ENCODE results near the gene FASTKD2. TPM values are rescaled to one million over a fixed set of nuclear protein-coding genes. Genes with fewer than 3 reads are reported as not detected.
"Not testable (repeated sequence)": the region's sequence is repeated elsewhere in the genome, so short reads cannot be mapped to it uniquely, and the experiment has no call there.

Gene FASTKD2
- total RNA-seq, 1 experiment from 2014 or later, result 56.5 TPM

GRCh38 chr2:206802654-206803514, 37.5 kb downstream of the FASTKD2 start:
- no peaks in the 10 kb centered on the region for H3K27me3 ChIP-seq (ENCODE audit: control insufficient read depth, insufficient read depth, low read length)
- H3K36me3 ChIP-seq (replicated peaks; ENCODE audit: control insufficient read depth, insufficient read depth, low read length), result peaks cover 10% of the 10 kb centered on the region
- H3K4me3 ChIP-seq (ENCODE audit: insufficient read depth, low read depth, low read length), result no peak overlapping the region
- DNase-seq, result no peak

DNA sequence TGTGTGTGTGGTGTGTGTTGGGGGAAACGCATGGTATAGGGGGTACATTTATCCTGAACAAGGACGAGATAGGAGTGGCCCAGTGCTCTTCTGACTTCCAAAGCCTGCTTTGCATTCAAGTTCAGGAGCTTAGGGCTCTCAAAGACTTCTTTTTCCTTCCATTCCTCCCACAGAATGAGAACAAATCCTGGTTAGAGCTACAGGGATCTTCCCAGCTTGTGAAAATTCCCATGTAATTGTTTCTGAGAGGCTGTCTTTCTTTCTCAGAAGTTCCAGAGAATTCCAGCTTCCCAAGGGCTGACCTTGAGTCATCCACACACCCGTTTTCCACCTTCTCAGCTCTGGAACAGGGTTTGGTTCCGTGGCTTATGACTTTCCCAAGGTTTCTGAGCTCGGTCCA, 38.9 kb downstream of the FASTKD2 start:
- Histone ChIP-seq H3K4me3 (ENCODE audit: insufficient read depth, low read depth, low read length) (no peak overlapping the region), H3K36me3 (replicated peaks; ENCODE audit: control insufficient read depth, insufficient read depth, low read length) (peaks cover 11% of the 10 kb centered on the region), H3K27me3 (ENCODE audit: control insufficient read depth, insufficient read depth, low read length) (no peaks in the 10 kb centered on the region)
- no peak for DNase-seq

DNA sequence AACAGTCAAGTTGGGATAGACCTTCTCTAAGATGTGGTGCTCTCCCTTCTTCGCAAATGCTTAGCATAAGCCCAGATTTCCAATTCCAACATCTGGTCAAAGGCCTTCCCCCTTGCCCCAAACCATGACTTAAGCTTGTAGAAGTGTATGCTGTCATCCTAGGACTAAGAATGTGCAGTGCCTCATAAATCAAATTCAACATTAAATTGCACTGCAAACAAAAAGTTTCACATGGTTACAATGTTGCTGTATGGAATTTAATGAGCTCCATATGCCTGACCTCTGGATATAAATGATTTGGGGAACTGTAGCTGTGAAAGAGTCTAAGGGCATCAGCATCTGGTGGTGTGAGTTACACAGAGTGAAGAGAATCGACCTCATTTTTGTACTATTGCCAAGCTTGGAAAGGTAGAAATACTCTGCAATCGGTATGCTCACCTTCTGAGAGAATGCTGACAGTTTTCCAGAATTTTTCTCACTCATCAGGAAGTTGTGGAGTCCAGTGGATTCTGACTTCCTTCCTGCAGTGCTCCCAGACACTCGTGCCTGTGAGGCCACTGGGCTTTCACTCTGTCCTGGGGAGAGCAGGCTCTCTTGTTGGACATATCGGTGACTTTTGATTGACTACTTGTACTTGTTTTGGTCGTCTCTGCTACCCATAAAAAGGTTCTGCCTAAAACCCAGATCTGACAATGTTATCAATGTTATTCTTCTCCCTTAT, 40.6 kb downstream of the FASTKD2 start:
- Histone ChIP-seq H3K36me3 (replicated peaks; ENCODE audit: control insufficient read depth, insufficient read depth, low read length) (peaks cover 13% of the 10 kb centered on the region), H3K4me3 (ENCODE audit: insufficient read depth, low read depth, low read length) (no peak overlapping the region), H3K27me3 (ENCODE audit: control insufficient read depth, insufficient read depth, low read length) (no peaks in the 10 kb centered on the region)
- DNase-seq, result no peak

DNA sequence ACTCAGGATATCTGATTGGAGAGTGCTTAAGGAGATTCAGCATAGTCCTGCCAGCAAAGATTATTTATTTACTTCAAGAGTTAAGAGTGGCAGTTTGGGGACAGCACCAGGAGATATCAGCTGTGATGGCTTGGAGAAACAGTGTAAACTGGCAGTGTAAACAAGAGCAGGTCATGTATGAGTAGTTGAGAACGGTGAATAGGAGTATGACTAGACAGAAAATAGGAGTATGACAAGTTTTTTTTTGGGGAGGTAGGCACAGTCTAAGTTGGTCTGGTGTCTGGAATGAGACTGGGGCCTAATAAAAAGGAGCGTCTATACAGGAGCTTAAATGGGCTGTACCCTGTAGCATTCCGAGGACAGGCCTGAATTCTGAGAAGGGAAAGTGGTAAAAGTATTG, 42.2 kb downstream of the FASTKD2 start:
- not testable (repeated sequence) for H3K27me3 ChIP-seq (ENCODE audit: control insufficient read depth, insufficient read depth, low read length); DNase-seq; H3K4me3 ChIP-seq (ENCODE audit: insufficient read depth, low read depth, low read length)
- peaks cover 13% of the 10 kb centered on the region for H3K36me3 ChIP-seq (replicated peaks; ENCODE audit: control insufficient read depth, insufficient read depth, low read length)

DNA sequence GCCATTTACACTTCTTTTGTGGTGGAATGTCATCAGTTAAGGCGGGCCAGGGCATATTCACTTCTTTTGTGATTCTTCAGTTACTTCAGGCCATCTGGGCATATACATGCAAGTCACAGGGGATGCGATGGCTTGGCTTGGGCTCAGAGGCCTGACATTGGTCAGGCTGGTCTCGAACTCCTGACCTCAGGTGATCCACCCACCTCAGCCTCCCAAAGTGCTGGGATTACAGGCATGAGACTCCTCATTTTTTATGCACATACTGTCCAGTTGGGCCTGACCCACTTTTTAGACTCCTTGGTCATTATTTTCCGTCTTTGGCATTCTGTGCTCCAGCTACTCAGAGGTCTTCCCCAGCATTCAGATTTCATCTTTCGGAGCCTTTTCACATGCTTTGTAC, 47.1 kb downstream of the FASTKD2 start:
- not testable (repeated sequence) for DNase-seq; H3K36me3 ChIP-seq (replicated peaks; ENCODE audit: control insufficient read depth, insufficient read depth, low read length); H3K4me3 ChIP-seq (ENCODE audit: insufficient read depth, low read depth, low read length); H3K27me3 ChIP-seq (ENCODE audit: control insufficient read depth, insufficient read depth, low read length)

DNA sequence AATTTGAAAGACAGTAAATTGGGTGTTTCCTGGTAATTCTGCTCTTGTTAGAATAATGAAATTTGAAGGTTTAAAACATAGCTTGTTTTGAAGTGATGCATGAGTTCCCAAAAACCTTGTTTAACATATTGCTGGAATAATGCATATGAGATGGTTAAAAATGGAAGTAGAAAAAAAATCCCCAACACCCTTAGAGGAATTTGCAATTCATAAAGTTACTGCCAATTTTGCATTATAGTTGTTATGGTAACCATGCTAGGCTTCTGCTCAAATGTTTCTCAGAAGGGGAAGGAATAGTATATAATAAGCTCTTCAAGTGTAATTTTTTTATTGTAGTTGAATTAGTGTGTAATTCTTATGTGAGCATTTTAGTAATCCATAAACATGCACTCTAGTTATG, 49.1 kb downstream of the FASTKD2 start:
- peaks cover 1% of the 10 kb centered on the region; the same call in 1 of the 2 replicates for H3K36me3 ChIP-seq (replicated peaks; ENCODE audit: control insufficient read depth, insufficient read depth, low read length)
- no peaks in the 10 kb centered on the region for H3K27me3 ChIP-seq (ENCODE audit: control insufficient read depth, insufficient read depth, low read length)
- no peak for DNase-seq
- H3K4me3 ChIP-seq (ENCODE audit: insufficient read depth, low read depth, low read length), result no peak overlapping the region

DNA sequence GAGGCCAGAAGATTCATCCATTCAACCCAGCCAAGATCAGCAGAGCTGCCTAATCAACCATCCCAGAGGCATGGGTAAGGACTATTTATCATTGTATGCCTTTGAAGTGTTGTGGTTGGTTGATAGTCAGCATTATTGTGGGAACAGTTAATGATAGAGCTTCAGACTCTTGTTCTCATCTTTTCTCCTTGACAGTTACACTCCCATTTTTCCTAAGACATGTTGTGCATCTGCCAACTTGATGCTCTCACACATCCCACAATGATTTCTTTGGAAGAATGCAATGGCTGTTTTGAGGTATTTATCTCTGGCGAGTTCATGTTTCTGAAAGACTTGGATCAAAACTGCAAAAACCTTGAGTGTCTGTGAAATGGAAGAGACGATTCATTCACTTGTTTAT, 55.4 kb downstream of the FASTKD2 start:
- no peak overlapping the region for H3K4me3 ChIP-seq (ENCODE audit: insufficient read depth, low read depth, low read length)
- H3K36me3 ChIP-seq (replicated peaks; ENCODE audit: control insufficient read depth, insufficient read depth, low read length), result no peaks in the 10 kb centered on the region
- no peak for DNase-seq
- H3K27me3 ChIP-seq (ENCODE audit: control insufficient read depth, insufficient read depth, low read length), result no peaks in the 10 kb centered on the region

- Histone ChIP-seq H3K4me3 (ENCODE audit: insufficient read depth, low read depth, low read length) (no peak overlapping the region), H3K36me3 (replicated peaks; ENCODE audit: control insufficient read depth, insufficient read depth, low read length) (no peaks in the 10 kb centered on the region), H3K27me3 (ENCODE audit: control insufficient read depth, insufficient read depth, low read length) (no peaks in the 10 kb centered on the region)
- no peak for DNase-seq
Measured at GRCh38 chr2:206823178-206823577, 57.8 kb downstream of the FASTKD2 start.

DNA sequence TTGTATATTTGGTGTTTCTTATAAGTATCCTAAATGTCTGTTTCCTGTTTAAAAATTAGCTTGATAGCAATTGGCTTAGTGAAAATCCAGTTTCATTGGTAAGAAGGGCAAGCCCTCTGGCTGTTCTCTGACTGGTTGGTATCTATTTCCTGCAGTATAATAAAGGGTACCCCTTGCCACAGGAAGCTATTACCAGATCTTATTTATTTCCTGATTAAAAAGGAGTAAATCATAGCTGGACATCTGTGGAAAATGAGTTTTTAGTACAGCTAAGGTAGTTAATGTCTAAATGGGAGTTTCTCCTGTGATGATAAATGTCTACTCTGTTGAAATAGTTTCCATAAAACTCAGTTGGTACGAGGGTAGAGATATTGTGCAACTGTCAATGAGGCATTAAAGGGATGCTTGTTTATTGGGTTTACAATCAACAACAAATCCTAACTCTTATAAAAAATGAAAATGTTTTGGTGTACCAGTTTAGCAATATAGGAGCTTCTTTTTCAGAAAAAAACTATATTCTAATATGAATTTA, 58.7 kb downstream of the FASTKD2 start:
- no peak for DNase-seq
- H3K36me3 ChIP-seq (replicated peaks; ENCODE audit: control insufficient read depth, insufficient read depth, low read length), result no peaks in the 10 kb centered on the region

DNA sequence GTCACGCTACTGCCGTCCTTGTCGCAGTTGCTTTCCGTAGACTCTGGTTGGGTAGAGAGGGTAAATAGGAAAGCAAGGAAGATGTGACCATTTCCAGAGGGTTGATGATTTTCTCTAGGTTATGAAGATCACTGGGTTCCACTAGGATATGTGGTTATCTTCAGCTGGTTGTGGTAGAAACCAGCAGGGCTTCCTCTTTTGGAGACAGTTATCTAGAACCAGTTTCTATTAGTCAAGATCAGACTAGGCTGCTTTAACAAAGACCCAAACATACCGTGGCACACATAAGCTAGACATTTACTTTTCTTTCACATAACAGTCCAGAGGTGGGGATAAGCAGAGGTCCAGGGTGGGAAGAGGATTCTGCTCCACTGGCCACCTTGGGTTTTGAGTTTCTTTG, 59.6 kb downstream of the FASTKD2 start:
- no peak for DNase-seq
- no peaks in the 10 kb centered on the region for H3K36me3 ChIP-seq (replicated peaks; ENCODE audit: control insufficient read depth, insufficient read depth, low read length)
- no peaks in the 10 kb centered on the region for H3K27me3 ChIP-seq (ENCODE audit: control insufficient read depth, insufficient read depth, low read length)
- H3K4me3 ChIP-seq (ENCODE audit: insufficient read depth, low read depth, low read length), result no peak overlapping the region

More for the DNA sequence above, 58.7 kb downstream of the FASTKD2 start:
- Histone ChIP-seq H3K27me3 (ENCODE audit: control insufficient read depth, insufficient read depth, low read length) (no peaks in the 10 kb centered on the region), H3K4me3 (ENCODE audit: insufficient read depth, low read depth, low read length) (no peak overlapping the region)

DNA sequence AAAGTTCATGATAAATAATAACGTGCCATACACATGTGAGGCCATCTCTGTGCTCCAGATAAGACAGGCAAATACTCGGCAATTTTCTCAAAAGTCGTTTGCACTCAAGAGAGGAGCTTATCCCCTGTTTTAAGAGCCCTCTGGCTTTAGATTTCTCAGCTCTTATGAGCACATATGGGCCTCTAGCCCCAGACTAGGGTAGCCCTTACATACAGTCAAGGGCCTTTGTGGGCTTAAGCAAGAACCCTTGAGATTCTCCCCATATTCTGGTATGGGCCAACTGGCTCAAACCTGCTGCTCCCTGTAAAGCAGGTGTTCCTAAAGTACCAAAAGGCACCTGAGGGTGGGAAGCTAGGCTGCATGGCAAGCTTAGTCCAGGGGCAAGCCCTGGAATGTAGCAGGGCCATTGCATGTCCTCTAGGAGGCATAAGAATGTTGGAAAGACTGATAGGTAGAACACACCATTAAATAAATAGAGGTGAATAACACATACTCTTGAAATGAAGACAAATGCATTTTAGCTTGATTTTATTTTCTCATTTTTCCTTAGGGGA, 66.1 kb downstream of the FASTKD2 start:
- no peaks in the 10 kb centered on the region for H3K36me3 ChIP-seq (replicated peaks; ENCODE audit: control insufficient read depth, insufficient read depth, low read length)
- H3K4me3 ChIP-seq (ENCODE audit: insufficient read depth, low read depth, low read length), result no peak overlapping the region
- no peaks in the 10 kb centered on the region for H3K27me3 ChIP-seq (ENCODE audit: control insufficient read depth, insufficient read depth, low read length)
- peak; percentile 12 for DNase-seq

DNA sequence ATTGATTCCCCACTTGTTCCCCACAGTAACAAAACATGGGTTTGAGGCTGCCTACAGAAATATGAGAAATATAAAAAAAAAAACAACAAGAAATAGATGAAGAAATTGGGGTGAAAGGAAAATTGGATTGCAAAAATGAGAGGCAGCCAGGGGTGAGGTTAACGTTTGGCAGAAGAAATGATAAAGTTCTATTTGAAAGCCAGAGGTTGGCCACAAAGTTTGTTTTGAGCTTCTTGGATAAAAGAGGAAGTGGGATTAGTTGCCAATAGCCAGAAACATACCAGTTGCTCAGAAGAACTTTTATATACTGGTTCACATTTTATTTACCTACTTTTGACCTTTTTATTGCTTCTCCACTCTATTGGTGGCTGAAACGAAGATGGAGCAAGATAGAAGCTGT, 67.5 kb downstream of the FASTKD2 start:
- H3K27me3 ChIP-seq (ENCODE audit: control insufficient read depth, insufficient read depth, low read length), result no peaks in the 10 kb centered on the region
- H3K36me3 ChIP-seq (replicated peaks; ENCODE audit: control insufficient read depth, insufficient read depth, low read length), result no peaks in the 10 kb centered on the region
- no peak for DNase-seq
- H3K4me3 ChIP-seq (ENCODE audit: insufficient read depth, low read depth, low read length), result no peak overlapping the region

- no peak overlapping the region for H3K4me3 ChIP-seq (ENCODE audit: insufficient read depth, low read depth, low read length)
- DNase-seq, result no peak
- no peaks in the 10 kb centered on the region for H3K36me3 ChIP-seq (replicated peaks; ENCODE audit: control insufficient read depth, insufficient read depth, low read length)
- no peaks in the 10 kb centered on the region for H3K27me3 ChIP-seq (ENCODE audit: control insufficient read depth, insufficient read depth, low read length)
Measured at GRCh38 chr2:206833291-206833690, 67.9 kb downstream of the FASTKD2 start.

DNA sequence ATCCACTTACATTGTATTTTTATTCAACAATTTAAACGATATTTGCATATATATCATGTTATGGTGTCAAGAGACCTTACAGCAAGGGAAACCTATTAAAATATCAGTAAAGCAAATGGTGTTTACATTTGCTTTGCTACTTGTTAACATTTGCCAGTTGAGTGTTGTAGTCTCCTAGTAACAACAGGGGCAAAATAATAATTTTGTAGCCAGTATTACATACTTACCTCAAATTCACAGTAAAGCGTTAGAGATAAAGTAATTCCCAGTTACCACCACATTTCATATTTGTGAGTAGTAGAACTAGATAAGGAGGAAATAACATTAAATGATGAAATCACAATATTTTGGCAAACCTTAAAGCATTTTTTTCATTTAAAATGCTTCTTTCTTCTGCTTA, 71.3 kb downstream of the FASTKD2 start:
- Histone ChIP-seq H3K4me3 (ENCODE audit: insufficient read depth, low read depth, low read length) (no peak overlapping the region), H3K36me3 (replicated peaks; ENCODE audit: control insufficient read depth, insufficient read depth, low read length) (no peaks in the 10 kb centered on the region), H3K27me3 (ENCODE audit: control insufficient read depth, insufficient read depth, low read length) (no peaks in the 10 kb centered on the region)
- no peak for DNase-seq

- H3K36me3 ChIP-seq (replicated peaks; ENCODE audit: control insufficient read depth, insufficient read depth, low read length), result no peaks in the 10 kb centered on the region
- H3K4me3 ChIP-seq (ENCODE audit: insufficient read depth, low read depth, low read length), result no peak overlapping the region
- no peaks in the 10 kb centered on the region for H3K27me3 ChIP-seq (ENCODE audit: control insufficient read depth, insufficient read depth, low read length)
- no peak for DNase-seq
Measured at GRCh38 chr2:206837775-206838174, 72.4 kb downstream of the FASTKD2 start.
